ENCODE results near the gene SETD4. TPM values are rescaled to one million over a fixed set of nuclear protein-coding genes. Genes with fewer than 3 reads are reported as not detected.

SETD4 gene
- total and polyA plus RNA-seq, 2 of the 13 experiments (the other 11 are each of a cell fraction or from before 2014, with no cell fraction given) = 7.1 to 14.4 TPM

DNA sequence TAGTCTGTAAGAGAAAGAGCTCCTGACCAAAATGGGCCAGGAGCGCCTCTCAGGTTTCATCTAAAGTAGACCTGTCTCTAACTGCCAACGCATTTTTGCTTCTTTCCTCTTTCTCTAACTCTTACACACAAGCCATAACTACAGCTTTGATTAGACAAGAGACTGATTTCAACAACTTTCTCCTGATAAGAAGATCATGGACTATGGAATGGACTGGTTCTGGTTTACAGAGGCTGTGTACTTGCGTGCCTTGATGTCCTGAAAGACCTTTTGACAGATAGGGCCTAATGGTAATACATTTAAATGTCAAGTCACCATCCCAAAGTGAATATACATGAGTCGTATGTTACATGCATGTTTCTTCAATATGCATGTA lies 3.7 kb upstream of the SETD4 start:
- ChIA-PET POLR2A (no interaction called here), CTCF (ENCODE audit: low intra/inter-chr PET ratio, low total read pairs) (no interaction called here)
- H3K27ac ChIP-seq (ENCODE audit: extremely low read length, insufficient read depth, low read length) = no peak overlapping the region
- no TSS peak for BruUV-seq (replicated peaks)
- intact Hi-C loops (cut with micrococcal nuclease; ENCODE audit: unreplicated experiment) (loop anchor here (5.0 kb wide), 1 partner anchor 48 kb away; no protein-coding TSS in a partner anchor), in situ Hi-C loops (cut with HindIII; ENCODE audit: extremely low pct_ligation_motif_present, low pct_unique_long_range_greater_than_20kb) (no loop called here)
- H3K27me3 ChIP-seq (ENCODE audit: control insufficient read depth in 1 of 2, insufficient read depth in 2 of 2, low read length in 2 of 2) = no peaks in the 10 kb centered on the region
- WGBS (ENCODE audit: low lambda C conversion rate) = 40% methylated on average over 4 of the region's 4 CpGs
- H3K79me2 ChIP-seq (ENCODE audit: insufficient read depth, low read length) = peaks cover under 1% of the 10 kb centered on the region
- DNase-seq (ENCODE audit: low spot score) = no peak
- no peak overlapping the region for H3K4me3 ChIP-seq (replicated peaks in 1 of 3; ENCODE audit: insufficient read depth in 1 of 3, low read depth in 2 of 3, low read length in 3 of 3)
- no peaks in the 10 kb centered on the region for H4K20me1 ChIP-seq (ENCODE audit: insufficient read depth, low read length)
- TF ChIP-seq U2AF1 (optimal IDR thresholded peaks at IDR 0.05; ENCODE audit: low read depth, low read length) = no peak
- TF ChIP-seq BORCS8-MEF2B (CRISPR knock-in tag; IDR thresholded peaks at IDR 0.05) = no peak
- no peak for TF ChIP-seq ZNF7 (CRISPR knock-in tag; IDR thresholded peaks at IDR 0.05)
- no peak for TF ChIP-seq FOXK1 (CRISPR knock-in tag; IDR thresholded peaks at IDR 0.05; ENCODE audit: borderline replicate concordance, low read depth)
- no peak for TF ChIP-seq MATR3 (CRISPR knock-in tag; IDR thresholded peaks at IDR 0.05)
- TF ChIP-seq ZNF557 (CRISPR knock-in tag; IDR thresholded peaks at IDR 0.05) = no peak
- no peak for TF ChIP-seq HNF4A (CRISPR knock-in tag; IDR thresholded peaks at IDR 0.05)
- TF ChIP-seq ZNF333 (CRISPR knock-in tag; IDR thresholded peaks at IDR 0.05; ENCODE audit: borderline replicate concordance) = no peak
- no peak for TF ChIP-seq ZNF569 (CRISPR knock-in tag; IDR thresholded peaks at IDR 0.05; ENCODE audit: borderline replicate concordance)
- TF ChIP-seq KDM3A (CRISPR knock-in tag; IDR thresholded peaks at IDR 0.05; ENCODE audit: low read depth) = no peak
- TF ChIP-seq REL (CRISPR knock-in tag; conservative IDR thresholded peaks at IDR 0.05) = no peak
- TF ChIP-seq DMTF1 (CRISPR knock-in tag; IDR thresholded peaks at IDR 0.05) = no peak
- TF ChIP-seq ZNF672 (CRISPR knock-in tag; IDR thresholded peaks at IDR 0.05) = no peak
- TF ChIP-seq ESRRA (CRISPR knock-in tag; IDR thresholded peaks at IDR 0.05; ENCODE audit: low read depth) = no peak
- no peak for TF ChIP-seq FOSL2 (CRISPR knock-in tag; IDR thresholded peaks at IDR 0.05)
- H3K4me2 ChIP-seq (ENCODE audit: low read depth, low read length) = 0 out of 2 replicates have a peak overlapping the region, but pooled peaks have one; percentile 21
- H3K9ac ChIP-seq (ENCODE audit: insufficient read depth, low read depth, low read length) = no peak overlapping the region
- FAIRE-seq = no peak
- no peak overlapping the region for H2AFZ ChIP-seq (ENCODE audit: low read length)
- H3K36me3 ChIP-seq (replicated peaks in 1 of 2; ENCODE audit: control insufficient read depth in 1 of 2, insufficient read depth in 2 of 2, low read length in 2 of 2) = no peaks in the 10 kb centered on the region
- H3K9me3 ChIP-seq (ENCODE audit: low read length) = peaks cover 4% of the 10 kb centered on the region
- ATAC-seq = no peak
- peaks cover 39% of the 10 kb centered on the region for H3K4me1 ChIP-seq (ENCODE audit: insufficient read depth, low read length)

Measured in HepG2 (cell line).